ENCODE data around the gene GPD2. TPM values are rescaled to one million over a fixed set of nuclear protein-coding genes. Genes with fewer than 3 reads are reported as not detected.

The GPD2 gene
- total and polyA plus RNA-seq, 2 of the 8 experiments (the other 6 are each of a cell fraction or from before 2014, with no cell fraction given), result 8.4 to 43.1 TPM

GRCh38 chr2:156491176-156491575, 55.0 kb downstream of the GPD2 start:
- H4K20me1 ChIP-seq (replicated peaks in 1 of 2; ENCODE audit: control insufficient read depth in 1 of 2, insufficient read depth in 2 of 2, low read length in 2 of 2), result no peaks in the 10 kb centered on the region
- H3K4me2 ChIP-seq (ENCODE audit: insufficient read depth in 1 of 2, low read depth in 2 of 2, low read length in 2 of 2), result no peak overlapping the region
- no peak for FAIRE-seq
- no peak overlapping the region for H2BK12ac ChIP-seq (ENCODE audit: low read depth, low read length)
- TF ChIP-seq NANOG (IDR thresholded peaks at IDR 0.05; ENCODE audit: insufficient read depth, low read depth, low read length, poor library complexity, severe bottlenecking) (no peak), TEAD4 (IDR thresholded peaks at IDR 0.05; ENCODE audit: low read depth, low read length) (no peak), KDM5A (IDR thresholded peaks at IDR 0.05; ENCODE audit: low read length) (no peak), EZH2 (IDR thresholded peaks at IDR 0.05; ENCODE audit: low read depth, low read length, severe bottlenecking) (no peak), BCL11A (IDR thresholded peaks at IDR 0.05; ENCODE audit: low read depth in 2 of 2, low read length in 2 of 2) (no peak), CBX8 (IDR thresholded peaks at IDR 0.05; ENCODE audit: borderline replicate concordance, low read depth, low read length) (no peak), RFX5 (IDR thresholded peaks at IDR 0.05; ENCODE audit: borderline replicate concordance, low read depth, low read length) (no peak), SIN3A (conservative IDR thresholded peaks at IDR 0.05 in 1 of 2, IDR thresholded peaks at IDR 0.05 in 1 of 2; ENCODE audit: low read depth in 1 of 2, low read length in 2 of 2) (no peak), CBX5 (IDR thresholded peaks at IDR 0.05; ENCODE audit: low read depth, low read length) (no peak), CHD1 (IDR thresholded peaks at IDR 0.05; ENCODE audit: low read depth, low read length) (no peak), SAP30 (IDR thresholded peaks at IDR 0.05; ENCODE audit: insufficient read depth, insufficient replicate concordance, low read length) (no peak), ASH2L (IDR thresholded peaks at IDR 0.05; ENCODE audit: low read length) (no peak), SP1 (IDR thresholded peaks at IDR 0.05; ENCODE audit: low read depth, low read length) (no peak)
- no peak overlapping the region for H2AFZ ChIP-seq (ENCODE audit: low read length)
- H3K27ac ChIP-seq (ENCODE audit: low read depth, low read length), result no peak overlapping the region
- no peak overlapping the region for H3K56ac ChIP-seq (replicated peaks; ENCODE audit: insufficient read length, low read depth, low read length)
- ChIA-PET POLR2A (ENCODE audit: partially characterized antibody) (no interaction called here), CTCF (ENCODE audit: partially characterized antibody) (no interaction called here)
- peaks cover 0 to 2% (median 0%) of the 10 kb centered on the region in 4 experiments; a peak in 1 of 7 replicates for H3K4me1 ChIP-seq (replicated peaks in 1 of 4; ENCODE audit: control insufficient read depth in 3 of 4, insufficient read depth in 4 of 4, low read length in 3 of 4)
- no peak overlapping the region for H2BK20ac ChIP-seq (ENCODE audit: low read length)
- no peaks in the 10 kb centered on the region for H3K36me3 ChIP-seq (ENCODE audit: control insufficient read depth in 2 of 4, insufficient read depth in 4 of 4, low read length in 3 of 4)
- H3K4ac ChIP-seq (replicated peaks; ENCODE audit: insufficient read length, low read depth, low read length), result no peak overlapping the region
- no peaks in the 10 kb centered on the region for H3K79me2 ChIP-seq (ENCODE audit: control insufficient read depth in 1 of 2, insufficient read depth in 2 of 2, low read length in 2 of 2)
- H3K23me2 ChIP-seq (ENCODE audit: low read depth, low read length), result no peaks in the 10 kb centered on the region
- H4K91ac ChIP-seq (replicated peaks; ENCODE audit: insufficient read length, low read length), result no peak overlapping the region
- no peaks in the 10 kb centered on the region for H3K9me3 ChIP-seq (ENCODE audit: insufficient read depth in 2 of 2, low read depth in 1 of 2, low read length in 1 of 2)
- H3K18ac ChIP-seq (ENCODE audit: extremely low read depth, low read length), result no peak overlapping the region
- H3K79me1 ChIP-seq (ENCODE audit: low read depth, low read length), result no peaks in the 10 kb centered on the region
- H4K5ac ChIP-seq (ENCODE audit: insufficient read length, low read depth, low read length), result no peak overlapping the region
- no peak overlapping the region for H2AK5ac ChIP-seq (ENCODE audit: low read depth, low read length)
- H3K14ac ChIP-seq (ENCODE audit: insufficient read length), result no peak overlapping the region
- no peak overlapping the region for H4K8ac ChIP-seq (ENCODE audit: extremely low read depth, insufficient read depth, low read length)
- peaks cover 0 to 1% (median 0%) of the 10 kb centered on the region in 4 experiments; a peak in 1 of 7 replicates for H3K27me3 ChIP-seq (replicated peaks in 1 of 4; ENCODE audit: control insufficient read depth in 3 of 4, extremely low read depth in 1 of 4, insufficient read depth in 3 of 4, low read length in 3 of 4)
- H3K23ac ChIP-seq (ENCODE audit: insufficient read length), result no peak overlapping the region
- H2BK5ac ChIP-seq (ENCODE audit: low read depth, low read length), result no peak overlapping the region
- H3K4me3 ChIP-seq (ENCODE audit: extremely low read depth in 1 of 4, insufficient read depth in 2 of 4, low read depth in 3 of 4, low read length in 4 of 4), result no peak overlapping the region
- DNase-seq (ENCODE audit: low read depth in 1 of 2, low spot score in 2 of 2), result no peak
- no peak overlapping the region for H2BK120ac ChIP-seq (replicated peaks; ENCODE audit: low read depth, low read length)
- H2BK15ac ChIP-seq (ENCODE audit: low read length), result no peak overlapping the region
- 80% methylated on average over 2 of the region's 2 CpGs; no CpG with 5 or more reads in 1 of the 2 experiments for WGBS, 2 experiments (ENCODE audit: extremely low coverage in 1 of 2, insufficient coverage in 1 of 2, insufficient read length in 1 of 2, insufficient replicate concordance in 2 of 2, low coverage in 1 of 2, low lambda C conversion rate in 2 of 2, missing lambda C conversion rate in 1 of 2)
- no peak overlapping the region for H3K9ac ChIP-seq (replicated peaks in 1 of 4; ENCODE audit: extremely low read depth in 1 of 4, low read depth in 3 of 4, low read length in 3 of 4)

Measured in H1 (cell line).